Heart left ventricle (tissue), 13 donors: ENCODE measurements around the gene MED10.

Source experiments
- CTCF ChIP-seq, 12 donors: fragments of 200-600 bp; sonication (generic) in 4 of 12; IDR thresholded peaks; one replicate each; pipeline versions ENCODE4 v1.5.0 to v1.8.0; 2018 to 2022; ENCODE audit warnings: antibody characterized with exemption in 12 of 12, mild to moderate bottlenecking in 5 of 12
- POLR2A ChIP-seq, 2 donors: fragments of 450-650 bp; IDR thresholded peaks; one replicate each; pipeline ENCODE4 v1.6.1; 2017; ENCODE audit warnings: antibody characterized with exemption in 2 of 2, mild to moderate bottlenecking in 2 of 2, moderate library complexity in 2 of 2
- donor health status: ischemic (EF 13 %, LVEDD 7.1; RV severe dilation, severe dysfunction).
- donor health status: DM: no; HTN: yes; CAD: no.
- donor health status: DM: no; HTN: no; CAD: no.
- donor health status: ischemic (EF 25% LVEDD 6.9; RV normal size, moderate dysfunction).
- donor health status: ischemic (EF 25% LVEDD 5.7; RV mildly dilated, moderate dysfunction).
- donor health status: ischemic (EF 35%, LVEDD 5.7; RV mildly dilated, moderate dysfunction).
- donor health status: nonischemic (EF 11% LVEDD 7.7; RV severe dilation, severe dysfunction).
- donor health status: DM: yes; HTN: yes; CAD: no.
- donor health status: PGD.
- donor health status: ischemic (EF 29% LVEDD 5.4; RV normal size, mild dysfunction).
- donor health status: nonischemic (EF 23%, LVEDD 6.1; RV moderate dilation, normal function).

- no peak for TF ChIP-seq CTCF (IDR thresholded peaks at IDR 0.05)
- TF ChIP-seq POLR2A (IDR thresholded peaks at IDR 0.05), result no peak
These were observed 30.7 kb downstream of the MED10 start for GRCh38 chr5:6347673-6348072.
